HL-60 (cell line): Measurements from ENCODE around the gene UBTD1.

Source experiments
- CTCF ChIP-seq: IDR thresholded peaks from one replicate; pipeline ENCODE4 v1.5.1; 2011; ENCODE audit warnings: low read length, control low read depth, inconsistent platforms; ENCODE audit not compliant: insufficient read depth
- GABPA ChIP-seq: IDR thresholded peaks from 2 replicates; pipeline ENCODE4 v1.6.1; 2012; ENCODE audit warnings: low read depth
- POLR2AphosphoS5 ChIP-seq: IDR thresholded peaks from 2 replicates; pipeline ENCODE4 v1.6.1; 2012; ENCODE audit warnings: low read depth
- REST ChIP-seq: IDR thresholded peaks from 2 replicates; pipeline ENCODE4 v1.6.1; 2012; ENCODE audit warnings: low read depth; ENCODE audit not compliant: insufficient replicate concordance
- SPI1 ChIP-seq: IDR thresholded peaks from 2 replicates; pipeline ENCODE4 v1.6.1; 2012; ENCODE audit warnings: low read depth, mild to moderate bottlenecking, borderline replicate concordance

- TF ChIP-seq CTCF: no peak
- no peak for TF ChIP-seq GABPA
- no peak for TF ChIP-seq REST
- TF ChIP-seq POLR2AphosphoS5: no peak
- TF ChIP-seq SPI1: no peak
Observed at GRCh38 chr10:97479939-97480338, 18.8 kb upstream of the UBTD1 start.
